HUES48 (cell line): Measurements from ENCODE around the gene MYLK.
"Not testable (repeated sequence)": the region's sequence is repeated elsewhere in the genome, so short reads cannot be mapped to it uniquely, and the experiment has no call there.

ENCODE experiments used
- H3K27ac ChIP-seq: one replicate; pipeline ENCODE4 v1.7.0; 2013; ENCODE audit warnings: low read depth, low read length, inconsistent platforms
- H3K27me3 ChIP-seq: 2 replicates; pipeline ENCODE4 v1.6.1; 2013; ENCODE audit warnings: mild to moderate bottlenecking, low read length; ENCODE audit not compliant: control insufficient read depth, insufficient read depth
- H3K36me3 ChIP-seq: 2 replicates; pipeline ENCODE4 v1.6.1; 2013; ENCODE audit warnings: low read length; ENCODE audit not compliant: control insufficient read depth, insufficient read depth
- H3K4me1 ChIP-seq: 2 replicates; pipeline ENCODE4 v1.6.1; 2013; ENCODE audit warnings: mild to moderate bottlenecking, low read length; ENCODE audit not compliant: control insufficient read depth, insufficient read depth
- H3K4me3 ChIP-seq: 2 replicates; pipeline ENCODE4 v1.5.1; 2013; ENCODE audit warnings: mild to moderate bottlenecking, low read depth, low read length
- H3K9ac ChIP-seq: 2 replicates; pipeline ENCODE4 v1.6.1; 2013; ENCODE audit warnings: mild to moderate bottlenecking, low read depth, low read length, moderate library complexity
- H3K9me3 ChIP-seq: 2 replicates; pipeline ENCODE4 v1.6.1; 2013; ENCODE audit warnings: low read length; ENCODE audit not compliant: control insufficient read depth, insufficient read depth

The MYLK gene

GRCh38 chr3:123609063-123609462 lies 275.1 kb downstream of the MYLK start:
- Histone ChIP-seq H3K9me3 (no peaks in the 10 kb centered on the region), H3K4me1 (peaks cover 3% of the 10 kb centered on the region; the same call in 1 of the 2 replicates), H3K4me3 (no peak overlapping the region), H3K27me3 (no peaks in the 10 kb centered on the region), H3K9ac (no peak overlapping the region), H3K36me3 (no peaks in the 10 kb centered on the region), H3K27ac (no peak overlapping the region)

- Histone ChIP-seq H3K27me3 (no peaks in the 10 kb centered on the region), H3K4me1 (peaks cover 3% of the 10 kb centered on the region; the same call in 1 of the 2 replicates), H3K9ac (no peak overlapping the region), H3K9me3 (no peaks in the 10 kb centered on the region), H3K36me3 (no peaks in the 10 kb centered on the region), H3K27ac (no peak overlapping the region), H3K4me3 (no peak overlapping the region)
Observed at GRCh38 chr3:123608263-123608937, 275.7 kb downstream of the MYLK start.

- Histone ChIP-seq H3K4me3 (no peak overlapping the region), H3K4me1 (peaks cover 3% of the 10 kb centered on the region; the same call in 1 of the 2 replicates), H3K27me3 (no peaks in the 10 kb centered on the region), H3K36me3 (no peaks in the 10 kb centered on the region), H3K27ac (peak overlapping the region; percentile 61), H3K9ac (no peak overlapping the region), H3K9me3 (no peaks in the 10 kb centered on the region)
Observed at GRCh38 chr3:123606527-123606926, 277.6 kb downstream of the MYLK start.

- Histone ChIP-seq H3K36me3 (no peaks in the 10 kb centered on the region), H3K27me3 (no peaks in the 10 kb centered on the region), H3K9me3 (no peaks in the 10 kb centered on the region), H3K27ac (no peak overlapping the region), H3K4me3 (no peak overlapping the region), H3K9ac (no peak overlapping the region), H3K4me1 (peaks cover 3% of the 10 kb centered on the region; the same call in 1 of the 2 replicates)
Observed at GRCh38 chr3:123605789-123606234, 278.3 kb downstream of the MYLK start.

GRCh38 chr3:123603153-123603552 lies 281.0 kb downstream of the MYLK start:
- H3K27ac ChIP-seq, H3K9me3 ChIP-seq, H3K9ac ChIP-seq, H3K36me3 ChIP-seq, H3K27me3 ChIP-seq, H3K4me1 ChIP-seq, H3K4me3 ChIP-seq: not testable (repeated sequence)

- H3K36me3 ChIP-seq, result no peaks in the 10 kb centered on the region
- H3K4me1 ChIP-seq, result peaks cover 3% of the 10 kb centered on the region; the same call in 1 of the 2 replicates
- H3K4me3 ChIP-seq, result no peak overlapping the region
- H3K27ac ChIP-seq, result no peak overlapping the region
- no peak overlapping the region for H3K9ac ChIP-seq
- no peaks in the 10 kb centered on the region for H3K9me3 ChIP-seq
- no peaks in the 10 kb centered on the region for H3K27me3 ChIP-seq
Observed at GRCh38 chr3:123602325-123602724, 281.8 kb downstream of the MYLK start.

GRCh38 chr3:123600863-123601262 lies 283.3 kb downstream of the MYLK start:
- H3K4me1 ChIP-seq, H3K4me3 ChIP-seq, H3K27ac ChIP-seq: not testable (repeated sequence)

GRCh38 chr3:123597561-123597960 lies 286.6 kb downstream of the MYLK start:
- H3K9me3 ChIP-seq, result no peaks in the 10 kb centered on the region
- no peaks in the 10 kb centered on the region for H3K36me3 ChIP-seq
- no peaks in the 10 kb centered on the region; the same call in 1 of the 2 replicates for H3K27me3 ChIP-seq
- H3K9ac ChIP-seq, result no peak overlapping the region
- H3K4me3 ChIP-seq, result no peak overlapping the region
- H3K4me1 ChIP-seq, result no peaks in the 10 kb centered on the region
- H3K27ac ChIP-seq, result no peak overlapping the region

More at GRCh38 chr3:123600863-123601262, 283.3 kb downstream of the MYLK start:
- H3K9me3 ChIP-seq, H3K36me3 ChIP-seq, H3K9ac ChIP-seq, H3K27me3 ChIP-seq: not testable (repeated sequence)

GRCh38 chr3:123595396-123596180 lies 288.5 kb downstream of the MYLK start:
- Histone ChIP-seq H3K27ac (no peak overlapping the region), H3K4me3 (no peak overlapping the region), H3K36me3 (no peaks in the 10 kb centered on the region), H3K9me3 (peaks cover 5% of the 10 kb centered on the region), H3K9ac (no peak overlapping the region), H3K27me3 (no peaks in the 10 kb centered on the region; the same call in 1 of the 2 replicates), H3K4me1 (no peaks in the 10 kb centered on the region)

GRCh38 chr3:123593381-123593780 lies 290.8 kb downstream of the MYLK start:
- H3K27me3 ChIP-seq, result no peaks in the 10 kb centered on the region; the same call in 1 of the 2 replicates
- H3K4me3 ChIP-seq, result no peak overlapping the region
- H3K36me3 ChIP-seq, result no peaks in the 10 kb centered on the region
- H3K9me3 ChIP-seq, result peaks cover 16% of the 10 kb centered on the region
- H3K9ac ChIP-seq, result no peak overlapping the region
- H3K4me1 ChIP-seq, result no peaks in the 10 kb centered on the region
- no peak overlapping the region for H3K27ac ChIP-seq
